Breast epithelium (tissue), 3 donors: Measurements from ENCODE around the gene ANKS1B.

Experiments
- CTCF ChIP-seq, 3 donors: fragments of 450-650 bp; IDR thresholded peaks; one replicate each; pipeline ENCODE4 v1.5.1; 2016 to 2017; ENCODE audit warnings: antibody characterized with exemption in 3 of 3, mild to moderate bottlenecking in 3 of 3, moderate library complexity in 3 of 3
- POLR2A ChIP-seq: fragments of 450-650 bp; IDR thresholded peaks from one replicate; pipeline ENCODE4 v1.6.1; 2016; ENCODE audit warnings: antibody characterized with exemption, mild to moderate bottlenecking, moderate library complexity

DNA sequence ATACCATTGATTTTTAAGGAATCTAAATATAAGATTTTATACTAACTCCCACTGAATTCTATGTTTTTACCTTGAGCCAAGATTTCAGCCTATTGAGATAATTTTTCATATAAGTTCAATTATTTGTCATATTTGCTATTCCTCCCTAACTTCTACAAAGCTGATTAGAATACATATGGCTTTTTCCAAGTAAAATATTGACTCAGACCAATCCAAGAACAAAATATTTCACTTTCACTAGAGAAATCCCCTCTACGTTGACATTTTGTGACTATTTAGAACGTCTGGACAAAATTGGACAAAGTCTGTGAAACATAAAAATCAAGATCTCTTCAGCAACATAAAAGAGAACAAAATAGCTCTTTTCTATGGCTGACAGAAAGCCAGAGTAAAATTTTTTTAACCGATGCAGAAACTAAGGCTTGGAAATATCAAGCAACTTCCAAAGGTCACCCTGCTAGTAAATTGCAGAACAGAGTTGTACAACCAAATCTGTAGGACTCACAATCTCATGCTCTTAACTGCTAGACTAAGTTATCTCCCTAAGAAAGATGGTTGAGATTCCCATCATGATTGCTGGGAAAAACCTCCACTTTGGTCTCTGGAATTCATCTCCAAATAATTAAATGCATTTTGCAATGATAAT is 219.1 kb downstream of the ANKS1B start:
- TF ChIP-seq CTCF (IDR thresholded peaks at IDR 0.05) (no peak), POLR2A (no peak)
